Stimulated activated CD4-positive, alpha-beta T cell treated with anti-CD3 and anti-CD28 coated beads, Interleukin-4, amount 100 ng/mL, for 24 hours (primary cell): Measurements from ENCODE around the gene TOP1.
"Not testable (repeated sequence)": the region's sequence is repeated elsewhere in the genome, so short reads cannot be mapped to it uniquely, and the experiment has no call there.

ENCODE experiments used
- DNase-seq: peaks from one replicate; pipeline ENCODE4 v3.0.0-alpha.2; 2020

Gene TOP1

GRCh38 chr20:41028359-41029149, at the start of gene TOP1:
TOP1 (plus strand) TSS chr20:41028822; CDS start chr20:41029068, 246 bp downstream.
- DNase-seq: peak; percentile 100

- DNase-seq: no peak
These were observed 49.4 kb upstream of the TOP1 start for GRCh38 chr20:40979247-40979646.

GRCh38 chr20:40980106-40980827, 48.4 kb upstream of the TOP1 start:
- no peak for DNase-seq

GRCh38 chr20:40980828-40981310, 47.8 kb upstream of the TOP1 start:
- no peak for DNase-seq

- DNase-seq: no peak
These were observed 46.0 kb upstream of the TOP1 start for GRCh38 chr20:40982415-40983145.

GRCh38 chr20:40983898-40984297, 44.7 kb upstream of the TOP1 start:
- DNase-seq: no peak

- no peak for DNase-seq
These were observed 44.1 kb upstream of the TOP1 start for GRCh38 chr20:40984496-40984895.

- DNase-seq: no peak
These were observed 41.8 kb upstream of the TOP1 start for GRCh38 chr20:40986774-40987173.

GRCh38 chr20:40990542-40991120, 38.0 kb upstream of the TOP1 start:
- DNase-seq: peak; percentile 71

GRCh38 chr20:40991181-40991889, 37.3 kb upstream of the TOP1 start:
- DNase-seq: peak; percentile 14

GRCh38 chr20:40992349-40993113, 36.1 kb upstream of the TOP1 start:
- DNase-seq: no peak

- DNase-seq: no peak
These were observed 34.7 kb upstream of the TOP1 start for GRCh38 chr20:40993794-40994540.

- DNase-seq: no peak
These were observed 32.3 kb upstream of the TOP1 start for GRCh38 chr20:40996326-40996725.

GRCh38 chr20:40997116-40997515, 31.5 kb upstream of the TOP1 start:
- DNase-seq: no peak

- no peak for DNase-seq
These were observed 28.8 kb upstream of the TOP1 start for GRCh38 chr20:40999841-41000240.

GRCh38 chr20:41000628-41001027, 28.0 kb upstream of the TOP1 start:
- DNase-seq: no peak

GRCh38 chr20:41001497-41001896, 27.1 kb upstream of the TOP1 start:
- no peak for DNase-seq

GRCh38 chr20:41002842-41003142, 25.8 kb upstream of the TOP1 start:
- DNase-seq: no peak

- peak; percentile 76 for DNase-seq
These were observed 25.3 kb upstream of the TOP1 start for GRCh38 chr20:41003143-41003935.

GRCh38 chr20:41003936-41004294, 24.7 kb upstream of the TOP1 start:
- DNase-seq: not testable (repeated sequence)
